Stomach (tissue), 4 donors: ENCODE results near the gene PLEKHG4.

ENCODE experiments used
- CTCF ChIP-seq, 7 experiments: fragments of 450-650 bp in 4 of 7; fragments of 200-600 bp in 3 of 7; sonication (generic) in 3 of 7; IDR thresholded peaks; one replicate each; pipeline ENCODE4 v1.5.1; 2016 to 2019; ENCODE audit warnings: antibody characterized with exemption in 7 of 7, control low read depth in 2 of 7, mild to moderate bottlenecking in 1 of 7
- EP300 ChIP-seq: sonication (generic); formaldehyde crosslinking; IDR thresholded peaks from one replicate; pipeline ENCODE4 v1.6.1; 2017; ENCODE audit warnings: antibody characterized with exemption
- POLR2A ChIP-seq, 4 donors: fragments of 450-650 bp; IDR thresholded peaks; one replicate each; pipeline ENCODE4 v1.6.1; 2016; ENCODE audit warnings: antibody characterized with exemption in 4 of 4, control low read depth in 2 of 4, mild to moderate bottlenecking in 1 of 4, moderate library complexity in 1 of 4
- POLR2AphosphoS5 ChIP-seq, 3 donors: sonication (generic); formaldehyde crosslinking; IDR thresholded peaks; one replicate each; pipeline ENCODE4 v1.6.1; 2016; ENCODE audit warnings: antibody characterized with exemption in 3 of 3

GRCh38 chr16:67284699-67285646 is 5.6 kb downstream of the PLEKHG4 start:
- TF ChIP-seq CTCF (IDR thresholded peaks at IDR 0.05) = peak in 5 of 7 experiments; percentile 29 to 52 (median 42)
- TF ChIP-seq POLR2AphosphoS5 (IDR thresholded peaks at IDR 0.05) = no peak
- no peak for TF ChIP-seq POLR2A (IDR thresholded peaks at IDR 0.05)
- TF ChIP-seq EP300 = no peak
